WTC11 (cell line): ENCODE measurements around the gene CNTFR. TPM values are rescaled to one million over a fixed set of nuclear protein-coding genes. Genes with fewer than 3 reads are reported as not detected.

ENCODE experiments used
- ATAC-seq: fragments of 200-7000 bp; cut with Tn5 transposase; 2 replicates; pipeline ENCODE4 v1.10.0; 2021; ENCODE audit warnings: mild to moderate bottlenecking, moderate library complexity
- CTCF ChIA-PET: fragments of 300-600 bp; sonication (Branson Sonifier 250); formaldehyde crosslinking; loops from one replicate; lab custom pipeline; 2021; ENCODE audit warnings: antibody characterized with exemption; lab: Charles Lee
- POLR2A ChIA-PET: fragments of 350-600 bp; sonication (Branson Sonifier 250); formaldehyde crosslinking; loops from one replicate; lab custom pipeline; 2021; ENCODE audit warnings: antibody characterized with exemption; lab: Charles Lee
- DNase-seq: peaks from one replicate; pipeline ENCODE4 v3.0.0; 2021; ENCODE audit warnings: low spot score
- H3K27ac Mint-ChIP-seq: 2 replicates; pipeline ENCODE4 v1.8.0; 2021; ENCODE audit warnings: mixed read lengths
- H3K27me3 Mint-ChIP-seq: 2 replicates; pipeline ENCODE4 v1.8.0; 2021; ENCODE audit warnings: low read depth, mild to moderate bottlenecking, moderate library complexity, mixed read lengths
- H3K36me3 Mint-ChIP-seq: 2 replicates; pipeline ENCODE4 v1.8.0; 2021; ENCODE audit warnings: mixed read lengths
- H3K4me1 Mint-ChIP-seq: 2 replicates; pipeline ENCODE4 v1.8.0; 2022; ENCODE audit warnings: mixed read lengths
- H3K4me3 Mint-ChIP-seq: 2 replicates; pipeline ENCODE4 v1.8.0; 2021; ENCODE audit warnings: mild to moderate bottlenecking, moderate library complexity, mixed read lengths
- H3K9me3 Mint-ChIP-seq: 2 replicates; pipeline ENCODE4 v1.8.0; 2021; ENCODE audit warnings: mixed read lengths
- ARID4B ChIP-seq: sonication (generic); formaldehyde crosslinking; IDR thresholded peaks from 2 replicates; pipeline ENCODE4 v1.8.0; 2023; ENCODE audit warnings: missing genetic modification reagents, mild to moderate bottlenecking, borderline replicate concordance
- CREB1 ChIP-seq: sonication (generic); formaldehyde crosslinking; IDR thresholded peaks from 2 replicates; pipeline ENCODE4 v1.8.0; 2023; ENCODE audit warnings: mild to moderate bottlenecking, missing genetic modification reagents
- E2F1 ChIP-seq: sonication (generic); formaldehyde crosslinking; IDR thresholded peaks from 2 replicates; pipeline ENCODE4 v1.8.0; 2022; ENCODE audit warnings: mild to moderate bottlenecking, missing genetic modification reagents
- GRHL2 ChIP-seq: fragments of 250-450 bp; sonication (Bioruptor Pico); IDR thresholded peaks from 2 replicates; pipeline ENCODE4 v1.8.0; 2022; ENCODE audit warnings: mild to moderate bottlenecking, moderate library complexity; ENCODE audit not compliant: insufficient replicate concordance, severe bottlenecking
- GTF2I ChIP-seq: fragments of 250-450 bp; sonication (Bioruptor Pico); conservative IDR thresholded peaks from 2 replicates; pipeline ENCODE4 v1.4.0; 2021; ENCODE audit warnings: mild to moderate bottlenecking
- HMGA2 ChIP-seq: fragments of 250-450 bp; sonication (Bioruptor Pico); IDR thresholded peaks from 2 replicates; pipeline ENCODE4 v1.4.0; 2021; ENCODE audit warnings: mild to moderate bottlenecking, moderate library complexity
- KAT7 ChIP-seq: sonication (generic); formaldehyde crosslinking; IDR thresholded peaks from 2 replicates; pipeline ENCODE4 v1.8.1; 2023; ENCODE audit warnings: missing genetic modification reagents, mild to moderate bottlenecking, borderline replicate concordance
- MXD4 ChIP-seq: fragments of 250-450 bp; sonication (Bioruptor Pico); IDR thresholded peaks from 2 replicates; pipeline ENCODE4 v1.8.0; 2021; ENCODE audit warnings: mild to moderate bottlenecking, moderate library complexity, borderline replicate concordance
- NFATC4 ChIP-seq: fragments of 250-450 bp; sonication (Bioruptor Pico); IDR thresholded peaks from 2 replicates; pipeline ENCODE4 v1.9.0; 2021; ENCODE audit warnings: mild to moderate bottlenecking
- NFE2L1 ChIP-seq: sonication (generic); formaldehyde crosslinking; IDR thresholded peaks from 2 replicates; pipeline ENCODE4 v1.8.1; 2023; ENCODE audit warnings: missing genetic modification reagents
- NR3C1 ChIP-seq: sonication (generic); formaldehyde crosslinking; conservative IDR thresholded peaks from 2 replicates; pipeline ENCODE4 v1.8.1; 2023; ENCODE audit warnings: low read depth, mild to moderate bottlenecking, missing genetic modification reagents
- OVOL2 ChIP-seq: fragments of 250-450 bp; sonication (Bioruptor Pico); IDR thresholded peaks from 2 replicates; pipeline ENCODE4 v1.9.0; 2021; ENCODE audit warnings: mild to moderate bottlenecking, borderline replicate concordance
- PRDM15 ChIP-seq: sonication (generic); formaldehyde crosslinking; IDR thresholded peaks from 2 replicates; pipeline ENCODE4 v1.8.0; 2022; ENCODE audit warnings: missing genetic modification reagents
- PREB ChIP-seq: sonication (generic); formaldehyde crosslinking; IDR thresholded peaks from 2 replicates; pipeline ENCODE4 v1.8.1; 2022; ENCODE audit warnings: mild to moderate bottlenecking, missing genetic modification reagents, moderate library complexity, borderline replicate concordance
- USF1 ChIP-seq: sonication (generic); formaldehyde crosslinking; IDR thresholded peaks from 2 replicates; pipeline ENCODE4 v1.8.0; 2022; ENCODE audit warnings: mild to moderate bottlenecking, missing genetic modification reagents
- ZBTB21 ChIP-seq: sonication (generic); formaldehyde crosslinking; IDR thresholded peaks from 2 replicates; pipeline ENCODE4 v1.8.1; 2023; ENCODE audit warnings: mild to moderate bottlenecking, missing genetic modification reagents, borderline replicate concordance
- ZMAT4 ChIP-seq: fragments of 250-450 bp; sonication (Bioruptor Pico); IDR thresholded peaks from 2 replicates; pipeline ENCODE4 v1.9.0; 2021; ENCODE audit warnings: mild to moderate bottlenecking
- ZNF317 ChIP-seq: sonication (generic); formaldehyde crosslinking; IDR thresholded peaks from 2 replicates; pipeline ENCODE4 v1.8.1; 2023; ENCODE audit warnings: low read depth, mild to moderate bottlenecking, moderate library complexity, missing genetic modification reagents, borderline replicate concordance
- total RNA-seq: library from RNA; stranded (reverse); gene quantifications from 3 replicates; pipeline ENCODE4 v1.2.3, GENCODE V29; 2021

Gene CNTFR
- total RNA-seq, 1 experiment from 2014 or later = 18.0 TPM

GRCh38 chr9:34557426-34558321, 31.9 kb downstream of the CNTFR start (continued):
- TF ChIP-seq ARID4B = no peak
- TF ChIP-seq, all 79 proteins: peak for 0

GRCh38 chr9:34556949-34557348, 32.6 kb downstream of the CNTFR start:
- POLR2A ChIA-PET = no interaction called here
- TF ChIP-seq OVOL2 (CRISPR knock-in tag) (no peak), NFE2L1 (no peak), PRDM15 (CRISPR knock-in tag) (no peak), NFATC4 (CRISPR knock-in tag) (no peak), USF1 (CRISPR knock-in tag) (no peak), ZMAT4 (CRISPR knock-in tag) (no peak), CREB1 (CRISPR knock-in tag) (no peak), E2F1 (CRISPR knock-in tag) (no peak)
- CTCF ChIA-PET = interaction anchor here (1.2 to 8.5 kb wide), 2 partner anchors 8 to 35 kb away, joined by 4 to 112 read pairs; no protein-coding TSS in a partner anchor
- Mint-ChIP-seq H3K27me3 (peaks cover 3% of the 10 kb centered on the region; the same call in 1 of the 2 replicates), H3K4me3 (no peak overlapping the region), H3K9me3 (no peaks in the 10 kb centered on the region), H3K27ac (no peak overlapping the region), H3K4me1 (peaks cover 45% of the 10 kb centered on the region), H3K36me3 (no peaks in the 10 kb centered on the region)
- ATAC-seq (no peak), DNase-seq (no peak)

GRCh38 chr9:34555936-34556525, 33.5 kb downstream of the CNTFR start:
- Mint-ChIP-seq H3K4me3 (no peak overlapping the region), H3K27ac (no peak overlapping the region), H3K36me3 (no peaks in the 10 kb centered on the region), H3K9me3 (no peaks in the 10 kb centered on the region), H3K27me3 (peaks cover 3% of the 10 kb centered on the region; the same call in 1 of the 2 replicates), H3K4me1 (peaks cover 45% of the 10 kb centered on the region)
- ChIA-PET CTCF (interaction anchor here (0.9 to 3.3 kb wide), 5 partner anchors 8 to 47 kb away, joined by 4 to 19 read pairs (median 6); no protein-coding TSS in a partner anchor), POLR2A (no interaction called here)
- no peak for ATAC-seq
- DNase-seq = no peak
- TF ChIP-seq GRHL2 (CRISPR knock-in tag) = no peak
- TF ChIP-seq GTF2I (CRISPR knock-in tag) = no peak
- no peak for TF ChIP-seq KAT7
- TF ChIP-seq PREB (CRISPR knock-in tag) = no peak
- no peak for TF ChIP-seq NR3C1 (CRISPR knock-in tag)
- no peak for TF ChIP-seq ZBTB21 (CRISPR knock-in tag)
- no peak for TF ChIP-seq HMGA2
- no peak for TF ChIP-seq MXD4 (CRISPR knock-in tag)
- TF ChIP-seq ZNF317 (CRISPR knock-in tag) = no peak
- TF ChIP-seq E2F1 (CRISPR knock-in tag) = no peak
